ENCODE results near the gene TRPC6. TPM values are rescaled to one million over a fixed set of nuclear protein-coding genes. Genes with fewer than 3 reads are reported as not detected.

TRPC6 gene
- total RNA-seq, 2 experiments from 2014 or later, result not detected

GRCh38 chr11:101617735-101618332 lies 34.0 kb upstream of the TRPC6 start:
- no peaks in the 10 kb centered on the region for H3K9me3 Mint-ChIP-seq
- no peaks in the 10 kb centered on the region for H3K27me3 ChIP-seq (ENCODE audit: control insufficient read depth in 1 of 2, insufficient read depth in 2 of 2, low read length in 2 of 2)
- no peak overlapping the region for H3K4me3 ChIP-seq (ENCODE audit: low read length)
- no peaks in the 10 kb centered on the region for H3K36me3 Mint-ChIP-seq (ENCODE audit: low read depth)
- no peaks in the 10 kb centered on the region for H3K4me1 ChIP-seq (ENCODE audit: insufficient read depth, low read length)
- H3K27ac Mint-ChIP-seq, result no peak overlapping the region
- no peak for ATAC-seq (ENCODE audit: poor library complexity)
- H3K27ac ChIP-seq (ENCODE audit: low read depth in 1 of 2, low read length in 2 of 2), result no peak overlapping the region
- H3K27me3 Mint-ChIP-seq, result no peaks in the 10 kb centered on the region
- no peak for TF ChIP-seq CTCF (IDR thresholded peaks at IDR 0.05)
- no peaks in the 10 kb centered on the region for H3K9me3 ChIP-seq (ENCODE audit: control insufficient read depth in 1 of 2, insufficient read depth in 1 of 2, low read length in 2 of 2)
- CTCF ChIA-PET, result no interaction called here
- H3K4me3 Mint-ChIP-seq, result no peak overlapping the region
- POLR2A ChIA-PET, result no interaction called here
- no peaks in the 10 kb centered on the region for H3K36me3 ChIP-seq (ENCODE audit: insufficient read depth, low read length)
- no peaks in the 10 kb centered on the region for H3K4me1 Mint-ChIP-seq (ENCODE audit: low read depth)
- no peak for DNase-seq
- intact Hi-C loops (cut with DNase I, micrococcal nuclease), result no loop called here

DNA sequence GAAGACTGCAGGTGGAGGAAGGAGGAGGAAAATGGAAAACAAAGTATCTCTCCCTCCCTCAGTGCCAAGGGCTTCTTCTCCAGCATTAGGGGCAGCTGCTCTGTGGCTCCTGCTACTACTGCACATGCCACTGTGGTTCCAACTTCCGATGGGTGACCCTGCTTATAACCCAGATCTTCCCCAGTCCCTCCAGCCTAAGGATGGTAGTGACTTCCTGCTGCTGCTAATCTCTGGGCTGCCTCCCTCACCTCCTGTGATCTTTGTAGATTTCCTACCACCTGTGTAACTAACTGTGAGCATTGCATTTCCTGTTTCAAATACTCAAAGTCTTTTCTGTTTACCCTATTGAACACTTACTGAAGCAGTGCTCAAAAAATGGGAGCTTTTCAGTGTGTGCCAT lies 28.7 kb upstream of the TRPC6 start:
- no peak overlapping the region for H3K27ac ChIP-seq (ENCODE audit: low read depth in 1 of 2, low read length in 2 of 2)
- ChIA-PET POLR2A (no interaction called here), CTCF (no interaction called here)
- no peaks in the 10 kb centered on the region for H3K27me3 ChIP-seq (ENCODE audit: control insufficient read depth in 1 of 2, insufficient read depth in 2 of 2, low read length in 2 of 2)
- H3K4me1 ChIP-seq (ENCODE audit: insufficient read depth, low read length), result no peaks in the 10 kb centered on the region
- no peak overlapping the region for H3K4me3 Mint-ChIP-seq
- DNase-seq (no peak), ATAC-seq (ENCODE audit: poor library complexity) (no peak)
- H3K9me3 Mint-ChIP-seq, result no peaks in the 10 kb centered on the region
- H3K9me3 ChIP-seq (ENCODE audit: control insufficient read depth in 1 of 2, insufficient read depth in 1 of 2, low read length in 2 of 2), result no peaks in the 10 kb centered on the region
- no peaks in the 10 kb centered on the region for H3K36me3 ChIP-seq (ENCODE audit: insufficient read depth, low read length)
- no peak overlapping the region for H3K4me3 ChIP-seq (ENCODE audit: low read length)
- intact Hi-C loops (cut with DNase I, micrococcal nuclease), result no loop called here
- no peaks in the 10 kb centered on the region for H3K27me3 Mint-ChIP-seq
- no peaks in the 10 kb centered on the region for H3K36me3 Mint-ChIP-seq (ENCODE audit: low read depth)
- no peaks in the 10 kb centered on the region for H3K4me1 Mint-ChIP-seq (ENCODE audit: low read depth)
- no peak for TF ChIP-seq CTCF (IDR thresholded peaks at IDR 0.05)
- H3K27ac Mint-ChIP-seq, result no peak overlapping the region

DNA sequence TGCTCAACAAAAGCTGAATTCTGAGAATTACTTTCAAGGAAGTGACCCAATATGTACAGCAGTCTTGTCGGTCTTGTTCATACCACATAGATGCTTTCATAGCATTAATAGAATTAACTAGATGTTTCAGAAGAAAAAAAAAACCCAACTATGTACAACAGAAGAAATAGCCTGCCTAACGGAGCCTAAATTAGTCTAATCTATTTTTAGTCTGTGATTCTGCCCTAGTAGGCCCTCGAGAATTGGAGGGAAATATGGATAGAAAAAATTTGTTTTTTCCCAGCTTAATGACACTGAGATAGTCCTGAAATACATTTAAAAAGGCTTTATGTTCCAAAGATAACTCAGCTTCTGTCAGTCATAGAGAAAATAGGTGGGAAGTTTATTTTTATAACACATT lies 17.1 kb upstream of the TRPC6 start:
- Histone ChIP-seq H3K4me3 (ENCODE audit: low read length) (no peak overlapping the region), H3K4me1 (ENCODE audit: insufficient read depth, low read length) (no peaks in the 10 kb centered on the region), H3K27ac (ENCODE audit: low read depth in 1 of 2, low read length in 2 of 2) (no peak overlapping the region), H3K9me3 (ENCODE audit: control insufficient read depth in 1 of 2, insufficient read depth in 1 of 2, low read length in 2 of 2) (peaks cover 0 to 4% of the 10 kb centered on the region in 2 experiments), H3K36me3 (ENCODE audit: insufficient read depth, low read length) (no peaks in the 10 kb centered on the region), H3K27me3 (ENCODE audit: control insufficient read depth in 1 of 2, insufficient read depth in 2 of 2, low read length in 2 of 2) (no peaks in the 10 kb centered on the region)
- H3K27ac Mint-ChIP-seq, result no peak overlapping the region
- no peaks in the 10 kb centered on the region for H3K36me3 Mint-ChIP-seq (ENCODE audit: low read depth)
- intact Hi-C loops (cut with DNase I, micrococcal nuclease), result no loop called here
- ATAC-seq (ENCODE audit: poor library complexity), result no peak
- POLR2A ChIA-PET, result no interaction called here
- H3K27me3 Mint-ChIP-seq, result no peaks in the 10 kb centered on the region
- H3K4me3 Mint-ChIP-seq, result no peak overlapping the region
- CTCF ChIA-PET, result no interaction called here
- peaks cover 3% of the 10 kb centered on the region for H3K9me3 Mint-ChIP-seq
- no peaks in the 10 kb centered on the region for H3K4me1 Mint-ChIP-seq (ENCODE audit: low read depth)
- no peak for TF ChIP-seq CTCF (IDR thresholded peaks at IDR 0.05)
- no peak for DNase-seq
